NCI-H2171 (cell line): Measurements from ENCODE around the gene PARD6A.
"Not testable (repeated sequence)": the region's sequence is repeated elsewhere in the genome, so short reads cannot be mapped to it uniquely, and the experiment has no call there.

ENCODE experiments used
- DNase-seq: peaks from one replicate; lab custom pipeline; 2025; lab: John Stamatoyannopoulos, UW

The PARD6A gene

DNA sequence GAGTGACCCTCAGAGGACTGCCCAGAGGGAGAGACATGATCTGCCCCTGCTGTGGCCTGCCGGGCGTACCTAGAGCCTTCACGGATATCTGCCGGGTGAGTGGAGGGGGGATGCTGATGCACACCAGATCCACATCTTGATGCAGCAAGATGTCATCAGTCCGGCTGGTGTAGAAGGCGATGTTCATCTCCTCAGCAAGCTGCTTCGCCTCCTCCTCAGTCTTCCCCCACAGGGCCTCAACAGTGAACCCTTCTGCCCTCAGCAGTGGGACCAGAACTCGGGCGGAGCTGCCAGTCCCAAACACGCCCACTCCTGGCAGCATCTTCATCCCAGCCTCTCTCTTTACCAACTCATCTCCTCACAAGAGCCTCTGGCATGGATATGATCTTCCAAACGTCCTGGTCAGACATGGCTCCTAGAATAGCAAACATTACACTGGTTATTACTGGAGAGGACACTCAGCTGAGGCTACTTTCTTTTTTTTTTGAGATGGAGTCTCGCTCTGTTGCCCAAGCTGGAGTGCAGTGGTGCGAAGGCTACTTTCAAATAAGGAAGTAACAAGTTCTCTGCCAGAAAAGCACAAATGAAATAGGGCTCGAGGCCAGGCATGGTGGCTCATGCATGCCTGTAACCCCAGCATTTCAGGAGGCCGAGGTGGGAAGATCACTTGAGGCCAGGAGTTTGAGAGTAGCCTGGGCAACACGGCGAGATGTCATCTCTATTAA is 24.8 kb downstream of the PARD6A start:
- no peak for DNase-seq

GRCh38 chr16:67693517-67694285 is 32.9 kb downstream of the PARD6A start:
- DNase-seq: not testable (repeated sequence)

DNA sequence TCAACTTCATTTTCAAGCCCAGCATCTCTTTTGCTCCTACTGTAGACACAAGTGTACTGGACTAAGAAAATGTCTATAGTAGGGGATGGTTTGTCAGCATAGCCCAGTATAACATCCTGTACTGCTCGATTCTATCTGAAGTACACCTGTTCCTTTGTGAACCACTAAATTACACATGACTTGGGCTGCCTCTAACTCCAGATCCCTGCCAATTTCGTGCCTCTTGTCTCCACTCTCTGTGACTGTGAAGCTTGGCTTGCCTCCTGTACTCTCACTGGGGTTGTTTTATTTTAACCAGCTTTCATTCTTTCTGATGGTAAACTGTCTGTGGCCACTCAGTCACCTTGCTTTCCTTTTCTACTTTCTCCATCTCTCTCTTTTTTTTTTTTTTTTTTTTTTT is 33.9 kb downstream of the PARD6A start:
- no peak for DNase-seq

- DNase-seq: no peak
These were observed 36.8 kb downstream of the PARD6A start for GRCh38 chr16:67697422-67698185.

GRCh38 chr16:67699265-67699664 is 38.5 kb downstream of the PARD6A start:
- no peak for DNase-seq

GRCh38 chr16:67701420-67701819 is 40.7 kb downstream of the PARD6A start:
- DNase-seq: no peak

- no peak for DNase-seq
These were observed 41.4 kb downstream of the PARD6A start for GRCh38 chr16:67702130-67702529.

GRCh38 chr16:67703626-67704025 is 42.9 kb downstream of the PARD6A start:
- no peak for DNase-seq

DNA sequence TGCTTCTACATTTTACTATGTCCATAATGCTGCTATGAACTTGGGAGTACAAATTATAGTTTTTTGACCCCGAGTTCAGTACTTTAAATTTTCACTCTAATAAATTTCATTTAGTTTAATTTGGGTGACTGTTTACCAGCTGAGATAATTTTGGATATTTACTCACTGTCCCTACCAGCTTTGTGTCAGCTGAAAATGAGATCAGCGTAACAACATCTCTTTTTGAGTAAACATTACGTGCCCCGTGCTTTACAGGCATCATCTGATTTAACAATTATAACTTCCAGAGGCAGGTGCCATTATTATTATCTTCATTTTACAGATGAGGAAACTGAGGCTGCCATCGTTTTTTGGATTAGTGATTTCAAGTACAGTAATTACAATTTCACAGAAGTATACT is 43.4 kb downstream of the PARD6A start:
- DNase-seq: no peak

DNA sequence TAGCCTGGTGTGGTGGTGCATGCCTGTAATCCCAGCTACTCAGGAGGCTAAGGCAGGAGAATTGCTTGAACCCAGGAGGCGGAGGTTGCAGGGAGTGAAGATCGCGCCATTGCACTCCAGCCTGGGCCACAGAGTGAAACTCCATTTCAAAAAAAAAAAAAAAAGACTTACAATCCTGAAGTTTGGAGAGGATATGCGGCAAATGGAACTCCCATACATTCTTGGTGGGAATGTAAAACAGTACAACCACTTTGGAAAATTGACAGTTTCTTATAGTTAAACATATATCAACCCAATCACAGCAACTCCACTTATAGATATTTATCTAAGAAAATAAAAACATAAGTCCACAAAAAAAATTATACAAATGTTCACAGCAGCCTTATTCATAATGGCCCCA is 46.5 kb downstream of the PARD6A start:
- DNase-seq: no peak

GRCh38 chr16:67707790-67708189 is 47.0 kb downstream of the PARD6A start:
- no peak for DNase-seq

GRCh38 chr16:67708368-67708771 is 47.6 kb downstream of the PARD6A start:
- DNase-seq: no peak

- no peak for DNase-seq
These were observed 48.3 kb downstream of the PARD6A start for GRCh38 chr16:67709050-67709449.

GRCh38 chr16:67710607-67711006 is 49.8 kb downstream of the PARD6A start:
- no peak for DNase-seq
